Ishikawa (cell line): ENCODE measurements around the gene SCAND1.

Source experiments
- CEBPB ChIP-seq: IDR thresholded peaks from 2 replicates; pipeline ENCODE4 v1.6.1; 2012
- CREB1 ChIP-seq: IDR thresholded peaks from 2 replicates; pipeline ENCODE4 v1.6.1; 2012; ENCODE audit warnings: low read depth
- EGR1 ChIP-seq: IDR thresholded peaks from 2 replicates; pipeline ENCODE4 v1.6.1; 2012
- EP300 ChIP-seq: IDR thresholded peaks from 2 replicates; pipeline ENCODE4 v1.6.1; 2012; ENCODE audit warnings: borderline replicate concordance
- FOXM1 ChIP-seq: IDR thresholded peaks from 2 replicates; pipeline ENCODE4 v1.6.1; 2012; ENCODE audit warnings: low read depth, borderline replicate concordance
- NFIC ChIP-seq: IDR thresholded peaks from 2 replicates; pipeline ENCODE4 v1.6.1; 2012
- RAD21 ChIP-seq: IDR thresholded peaks from 2 replicates; pipeline ENCODE4 v1.6.1; 2012; ENCODE audit warnings: low read depth
- TAF1 ChIP-seq: IDR thresholded peaks from 2 replicates; pipeline ENCODE4 v1.6.1; 2012; ENCODE audit warnings: low read depth, mild to moderate bottlenecking
- TCF12 ChIP-seq: IDR thresholded peaks from 2 replicates; pipeline ENCODE4 v1.6.1; 2012; ENCODE audit warnings: low read depth
- TEAD4 ChIP-seq: IDR thresholded peaks from 2 replicates; pipeline ENCODE4 v1.6.1; 2012
- YY1 ChIP-seq: IDR thresholded peaks from 2 replicates; pipeline ENCODE4 v1.6.1; 2012; ENCODE audit warnings: low read depth
- ZBTB7A ChIP-seq: IDR thresholded peaks from 2 replicates; pipeline ENCODE4 v1.6.1; 2012; ENCODE audit warnings: low read depth
- TF ChIP-seq, protein P1 (sequence below): IDR thresholded peaks from 2 replicates; pipeline ENCODE4 v1.6.1; 2012
- TF ChIP-seq, protein P2 (sequence below): IDR thresholded peaks from 2 replicates; pipeline ENCODE4 v1.6.1; 2012
- TF ChIP-seq, protein P3 (sequence below): IDR thresholded peaks from 2 replicates; pipeline ENCODE4 v1.6.1; 2012; ENCODE audit warnings: low read depth, mild to moderate bottlenecking

The SCAND1 gene

GRCh38 chr20:35984382-35984781 is 30.1 kb upstream of the SCAND1 start:
- no peak for TF ChIP-seq EGR1
- TF ChIP-seq, protein P1, sequence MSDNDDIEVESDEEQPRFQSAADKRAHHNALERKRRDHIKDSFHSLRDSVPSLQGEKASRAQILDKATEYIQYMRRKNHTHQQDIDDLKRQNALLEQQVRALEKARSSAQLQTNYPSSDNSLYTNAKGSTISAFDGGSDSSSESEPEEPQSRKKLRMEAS: no peak
- no peak for TF ChIP-seq EP300
- TF ChIP-seq TEAD4: no peak
- no peak for TF ChIP-seq NFIC
- no peak for TF ChIP-seq CREB1
- TF ChIP-seq, protein P2, sequence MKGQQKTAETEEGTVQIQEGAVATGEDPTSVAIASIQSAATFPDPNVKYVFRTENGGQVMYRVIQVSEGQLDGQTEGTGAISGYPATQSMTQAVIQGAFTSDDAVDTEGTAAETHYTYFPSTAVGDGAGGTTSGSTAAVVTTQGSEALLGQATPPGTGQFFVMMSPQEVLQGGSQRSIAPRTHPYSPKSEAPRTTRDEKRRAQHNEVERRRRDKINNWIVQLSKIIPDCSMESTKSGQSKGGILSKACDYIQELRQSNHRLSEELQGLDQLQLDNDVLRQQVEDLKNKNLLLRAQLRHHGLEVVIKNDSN: no peak

GRCh38 chr20:35981969-35982368 is 27.7 kb upstream of the SCAND1 start:
- TF ChIP-seq TEAD4: no peak

DNA sequence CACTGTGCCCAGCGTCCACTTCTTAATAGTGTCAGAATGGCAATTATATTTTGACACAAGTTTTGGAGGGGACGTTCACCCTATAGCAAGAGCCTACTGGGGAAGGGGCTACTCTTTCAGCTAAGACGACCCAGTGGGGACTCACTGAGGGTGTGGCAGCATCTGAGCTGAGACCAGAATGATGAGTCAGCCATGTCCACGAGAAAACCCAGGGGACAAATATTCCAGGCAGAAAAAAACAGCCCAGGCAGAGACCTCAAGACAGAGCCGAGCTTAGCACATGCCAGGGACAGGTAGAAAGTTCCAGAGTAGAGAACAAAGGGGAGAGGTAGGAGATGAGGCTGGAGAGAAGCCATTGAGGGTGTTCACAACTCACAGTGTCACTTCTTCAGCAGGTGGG is 25.2 kb upstream of the SCAND1 start:
- no peak for TF ChIP-seq RAD21

- TF ChIP-seq EGR1 (no peak), TCF12 (no peak)
- TF ChIP-seq, protein P2: no peak
- TF ChIP-seq, protein P1: no peak
These were observed 23.8 kb upstream of the SCAND1 start for GRCh38 chr20:35978041-35978513.

DNA sequence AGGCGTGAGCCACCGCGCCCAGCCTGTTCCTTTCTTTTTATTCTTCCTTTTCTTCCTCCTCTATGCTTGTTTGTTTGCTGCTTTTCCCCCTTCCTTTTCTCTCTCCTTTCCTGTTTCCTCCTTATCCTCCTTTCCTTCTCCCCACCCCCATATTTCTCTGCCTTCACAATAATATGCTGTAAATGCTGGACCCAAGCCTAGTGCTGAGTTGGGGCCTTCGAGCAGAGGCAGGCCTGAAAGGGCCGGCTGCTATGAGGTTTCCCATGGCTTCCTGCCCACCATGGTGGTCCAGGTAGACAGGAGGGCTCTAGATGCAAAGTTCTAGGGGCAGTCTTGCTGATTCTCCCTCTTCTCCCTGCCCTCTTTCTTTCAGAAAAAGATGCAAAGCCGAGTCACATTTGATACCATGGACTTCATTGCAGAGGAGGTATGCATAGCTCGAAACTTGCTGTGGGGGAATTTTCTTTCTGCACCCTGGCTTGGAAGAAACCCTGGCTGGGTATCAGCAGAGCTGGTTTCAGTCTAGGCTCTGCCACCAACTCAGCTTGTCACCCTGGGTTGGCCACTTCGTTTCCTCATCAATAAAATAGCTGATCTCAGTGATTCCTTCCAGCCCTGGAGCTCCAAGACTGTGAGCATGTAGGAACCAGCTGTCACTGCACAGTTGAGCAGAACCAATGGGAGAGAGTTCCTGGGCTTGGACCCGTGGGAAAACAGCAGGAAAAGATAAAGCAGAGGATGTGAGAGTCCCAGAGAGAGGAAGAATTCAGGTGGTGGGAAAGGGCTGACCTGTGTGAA is 21.5 kb upstream of the SCAND1 start:
- TF ChIP-seq TCF12 (no peak), FOXM1 (no peak), NFIC (no peak), EP300 (no peak), TEAD4 (no peak), CREB1 (no peak), TAF1 (no peak), CEBPB (no peak), YY1 (no peak), RAD21 (no peak), EGR1 (no peak), ZBTB7A (no peak)
- TF ChIP-seq, protein P1: no peak
- TF ChIP-seq, protein P3, sequence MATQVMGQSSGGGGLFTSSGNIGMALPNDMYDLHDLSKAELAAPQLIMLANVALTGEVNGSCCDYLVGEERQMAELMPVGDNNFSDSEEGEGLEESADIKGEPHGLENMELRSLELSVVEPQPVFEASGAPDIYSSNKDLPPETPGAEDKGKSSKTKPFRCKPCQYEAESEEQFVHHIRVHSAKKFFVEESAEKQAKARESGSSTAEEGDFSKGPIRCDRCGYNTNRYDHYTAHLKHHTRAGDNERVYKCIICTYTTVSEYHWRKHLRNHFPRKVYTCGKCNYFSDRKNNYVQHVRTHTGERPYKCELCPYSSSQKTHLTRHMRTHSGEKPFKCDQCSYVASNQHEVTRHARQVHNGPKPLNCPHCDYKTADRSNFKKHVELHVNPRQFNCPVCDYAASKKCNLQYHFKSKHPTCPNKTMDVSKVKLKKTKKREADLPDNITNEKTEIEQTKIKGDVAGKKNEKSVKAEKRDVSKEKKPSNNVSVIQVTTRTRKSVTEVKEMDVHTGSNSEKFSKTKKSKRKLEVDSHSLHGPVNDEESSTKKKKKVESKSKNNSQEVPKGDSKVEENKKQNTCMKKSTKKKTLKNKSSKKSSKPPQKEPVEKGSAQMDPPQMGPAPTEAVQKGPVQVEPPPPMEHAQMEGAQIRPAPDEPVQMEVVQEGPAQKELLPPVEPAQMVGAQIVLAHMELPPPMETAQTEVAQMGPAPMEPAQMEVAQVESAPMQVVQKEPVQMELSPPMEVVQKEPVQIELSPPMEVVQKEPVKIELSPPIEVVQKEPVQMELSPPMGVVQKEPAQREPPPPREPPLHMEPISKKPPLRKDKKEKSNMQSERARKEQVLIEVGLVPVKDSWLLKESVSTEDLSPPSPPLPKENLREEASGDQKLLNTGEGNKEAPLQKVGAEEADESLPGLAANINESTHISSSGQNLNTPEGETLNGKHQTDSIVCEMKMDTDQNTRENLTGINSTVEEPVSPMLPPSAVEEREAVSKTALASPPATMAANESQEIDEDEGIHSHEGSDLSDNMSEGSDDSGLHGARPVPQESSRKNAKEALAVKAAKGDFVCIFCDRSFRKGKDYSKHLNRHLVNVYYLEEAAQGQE: no peak
- TF ChIP-seq, protein P2: no peak

DNA sequence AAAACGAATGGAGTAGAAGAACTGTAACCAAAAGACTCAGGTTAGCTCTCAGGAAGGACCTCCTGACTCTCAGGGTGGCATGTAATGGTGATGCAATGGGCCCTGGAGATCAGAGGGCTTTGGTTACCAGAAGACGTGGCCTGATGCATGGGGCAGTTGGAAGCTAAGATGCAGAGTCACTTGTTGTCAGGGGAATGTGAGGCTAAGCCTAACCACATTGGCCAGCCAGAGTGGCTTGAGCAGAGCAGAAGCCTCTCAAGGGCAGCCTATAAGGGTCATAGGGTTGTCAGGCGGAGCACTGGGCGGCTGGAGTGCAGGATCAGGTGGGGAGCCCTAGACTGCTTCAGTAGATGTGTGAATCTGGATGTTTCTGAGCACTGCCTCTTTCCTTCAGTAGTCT is 20.0 kb upstream of the SCAND1 start:
- no peak for TF ChIP-seq ZBTB7A
- TF ChIP-seq RAD21: no peak
- TF ChIP-seq YY1: no peak
- TF ChIP-seq NFIC: no peak
- no peak for TF ChIP-seq FOXM1
- TF ChIP-seq CEBPB: no peak
- no peak for TF ChIP-seq TEAD4

DNA sequence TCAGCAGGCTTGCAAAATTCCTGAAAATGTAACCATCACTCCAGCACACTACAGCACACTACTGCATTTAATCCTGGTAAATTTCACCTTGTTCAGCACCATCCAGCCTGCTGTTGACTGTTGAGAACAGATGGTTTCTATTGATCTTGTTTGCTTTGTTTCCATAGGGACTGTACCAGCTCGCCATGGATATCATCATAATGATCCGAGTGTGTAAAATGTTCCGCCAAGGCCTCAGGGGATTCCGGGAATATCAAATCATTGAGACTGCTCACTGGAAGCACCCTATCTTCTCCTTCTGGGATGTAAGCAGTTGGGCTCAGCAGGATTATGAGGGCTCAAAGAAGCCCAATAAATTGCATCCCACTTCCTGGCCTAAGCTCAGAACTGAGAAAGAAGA is 18.2 kb upstream of the SCAND1 start:
- TF ChIP-seq, protein P2: no peak
- TF ChIP-seq TAF1: no peak
- TF ChIP-seq RAD21: no peak
- TF ChIP-seq, protein P1: no peak
- TF ChIP-seq EGR1: no peak
- TF ChIP-seq TCF12: no peak
- no peak for TF ChIP-seq NFIC
- TF ChIP-seq, protein P3: no peak
- no peak for TF ChIP-seq CEBPB
- no peak for TF ChIP-seq EP300
- no peak for TF ChIP-seq TEAD4
- no peak for TF ChIP-seq YY1
- TF ChIP-seq FOXM1: no peak
- no peak for TF ChIP-seq ZBTB7A
- TF ChIP-seq CREB1: no peak
